ENCODE data around the gene MAPK10.

The MAPK10 gene

DNA sequence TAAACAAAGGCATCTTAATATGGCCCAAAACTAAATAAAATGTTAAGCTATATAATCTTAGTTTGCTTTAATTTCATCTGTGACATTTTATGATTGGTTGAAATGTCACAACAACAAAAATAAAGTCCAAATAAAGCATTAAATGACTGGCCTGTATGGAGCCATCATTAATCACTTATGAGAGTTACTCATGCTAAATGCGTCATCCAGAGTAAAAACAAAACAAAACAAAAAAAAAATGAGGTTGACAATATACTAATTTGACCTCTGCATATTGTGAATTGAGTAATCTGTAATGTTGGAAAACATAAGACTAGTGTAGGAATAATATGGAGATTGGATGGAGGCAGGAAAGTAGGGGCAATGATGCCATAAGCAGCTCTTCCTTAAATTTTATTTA lies 139.7 kb downstream of the MAPK10 start (continued):
- TF ChIP-seq, protein P1, sequence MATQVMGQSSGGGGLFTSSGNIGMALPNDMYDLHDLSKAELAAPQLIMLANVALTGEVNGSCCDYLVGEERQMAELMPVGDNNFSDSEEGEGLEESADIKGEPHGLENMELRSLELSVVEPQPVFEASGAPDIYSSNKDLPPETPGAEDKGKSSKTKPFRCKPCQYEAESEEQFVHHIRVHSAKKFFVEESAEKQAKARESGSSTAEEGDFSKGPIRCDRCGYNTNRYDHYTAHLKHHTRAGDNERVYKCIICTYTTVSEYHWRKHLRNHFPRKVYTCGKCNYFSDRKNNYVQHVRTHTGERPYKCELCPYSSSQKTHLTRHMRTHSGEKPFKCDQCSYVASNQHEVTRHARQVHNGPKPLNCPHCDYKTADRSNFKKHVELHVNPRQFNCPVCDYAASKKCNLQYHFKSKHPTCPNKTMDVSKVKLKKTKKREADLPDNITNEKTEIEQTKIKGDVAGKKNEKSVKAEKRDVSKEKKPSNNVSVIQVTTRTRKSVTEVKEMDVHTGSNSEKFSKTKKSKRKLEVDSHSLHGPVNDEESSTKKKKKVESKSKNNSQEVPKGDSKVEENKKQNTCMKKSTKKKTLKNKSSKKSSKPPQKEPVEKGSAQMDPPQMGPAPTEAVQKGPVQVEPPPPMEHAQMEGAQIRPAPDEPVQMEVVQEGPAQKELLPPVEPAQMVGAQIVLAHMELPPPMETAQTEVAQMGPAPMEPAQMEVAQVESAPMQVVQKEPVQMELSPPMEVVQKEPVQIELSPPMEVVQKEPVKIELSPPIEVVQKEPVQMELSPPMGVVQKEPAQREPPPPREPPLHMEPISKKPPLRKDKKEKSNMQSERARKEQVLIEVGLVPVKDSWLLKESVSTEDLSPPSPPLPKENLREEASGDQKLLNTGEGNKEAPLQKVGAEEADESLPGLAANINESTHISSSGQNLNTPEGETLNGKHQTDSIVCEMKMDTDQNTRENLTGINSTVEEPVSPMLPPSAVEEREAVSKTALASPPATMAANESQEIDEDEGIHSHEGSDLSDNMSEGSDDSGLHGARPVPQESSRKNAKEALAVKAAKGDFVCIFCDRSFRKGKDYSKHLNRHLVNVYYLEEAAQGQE (tag by site-specific recombination; IDR thresholded peaks at IDR 0.05) = no peak

DNA sequence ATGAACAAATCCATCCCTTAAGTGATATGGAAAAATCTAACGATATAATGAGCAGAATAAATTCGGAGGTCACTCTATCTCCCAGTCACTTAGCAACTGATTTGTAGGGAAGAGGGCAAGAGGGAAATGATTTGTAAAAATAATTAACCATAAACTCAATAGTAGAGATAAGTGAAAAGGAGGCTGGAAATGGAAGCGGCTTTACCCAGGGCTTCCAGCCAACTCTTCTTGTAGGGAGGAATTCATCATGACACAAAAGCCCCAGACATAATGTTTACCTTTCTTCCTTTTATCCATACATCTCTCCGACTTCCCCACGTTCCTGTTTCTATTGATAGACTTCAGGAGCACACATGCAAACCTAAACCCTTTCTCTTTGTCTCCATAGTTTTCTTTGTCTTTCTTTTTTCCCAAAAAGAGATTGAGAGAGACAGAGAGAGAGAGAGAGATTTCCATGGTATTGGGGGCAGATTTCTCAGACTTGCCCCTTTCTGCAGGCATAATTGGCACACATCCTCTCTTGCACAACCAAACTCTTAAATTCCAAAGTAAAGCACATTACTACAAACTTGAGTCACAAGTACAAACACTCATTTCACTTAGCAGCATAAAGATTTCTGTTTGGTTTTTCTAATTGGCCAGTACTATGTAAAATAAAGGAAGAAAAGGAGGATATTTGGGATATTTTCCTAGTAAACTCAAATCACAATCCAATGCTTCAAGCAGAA lies 140.9 kb downstream of the MAPK10 start:
- no peaks in the 10 kb centered on the region for H3K9me3 ChIP-seq (ENCODE audit: control insufficient read depth, insufficient read depth, low read depth, low read length)
- no peaks in the 10 kb centered on the region for H3K36me3 ChIP-seq (ENCODE audit: control insufficient read depth in 2 of 2, insufficient read depth in 1 of 2, low read length in 2 of 2)
- H3K4me1 ChIP-seq (ENCODE audit: control insufficient read depth, insufficient read depth, low read length) = peaks cover 2% of the 10 kb centered on the region; the same call in 1 of the 2 replicates
- ChIA-PET CTCF (no interaction called here), POLR2A (no interaction called here)
- H3K27ac ChIP-seq (ENCODE audit: extremely low read depth, low read depth, low read length) = no peak overlapping the region
- H3K4me3 ChIP-seq (ENCODE audit: low read depth, low read length) = no peak overlapping the region
- TF ChIP-seq, protein P2, sequence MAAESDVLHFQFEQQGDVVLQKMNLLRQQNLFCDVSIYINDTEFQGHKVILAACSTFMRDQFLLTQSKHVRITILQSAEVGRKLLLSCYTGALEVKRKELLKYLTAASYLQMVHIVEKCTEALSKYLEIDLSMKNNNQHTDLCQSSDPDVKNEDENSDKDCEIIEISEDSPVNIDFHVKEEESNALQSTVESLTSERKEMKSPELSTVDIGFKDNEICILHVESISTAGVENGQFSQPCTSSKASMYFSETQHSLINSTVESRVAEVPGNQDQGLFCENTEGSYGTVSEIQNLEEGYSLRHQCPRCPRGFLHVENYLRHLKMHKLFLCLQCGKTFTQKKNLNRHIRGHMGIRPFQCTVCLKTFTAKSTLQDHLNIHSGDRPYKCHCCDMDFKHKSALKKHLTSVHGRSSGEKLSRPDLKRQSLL (tag by site-specific recombination; IDR thresholded peaks at IDR 0.05) = no peak
- TF ChIP-seq BCL11B (tag by site-specific recombination; IDR thresholded peaks at IDR 0.05; ENCODE audit: low read depth) = no peak
- no peak for TF ChIP-seq ZNF501 (tag by site-specific recombination; IDR thresholded peaks at IDR 0.05)
- TF ChIP-seq ZNF121 (tag by site-specific recombination; IDR thresholded peaks at IDR 0.05) = no peak
- TF ChIP-seq, protein P3, sequence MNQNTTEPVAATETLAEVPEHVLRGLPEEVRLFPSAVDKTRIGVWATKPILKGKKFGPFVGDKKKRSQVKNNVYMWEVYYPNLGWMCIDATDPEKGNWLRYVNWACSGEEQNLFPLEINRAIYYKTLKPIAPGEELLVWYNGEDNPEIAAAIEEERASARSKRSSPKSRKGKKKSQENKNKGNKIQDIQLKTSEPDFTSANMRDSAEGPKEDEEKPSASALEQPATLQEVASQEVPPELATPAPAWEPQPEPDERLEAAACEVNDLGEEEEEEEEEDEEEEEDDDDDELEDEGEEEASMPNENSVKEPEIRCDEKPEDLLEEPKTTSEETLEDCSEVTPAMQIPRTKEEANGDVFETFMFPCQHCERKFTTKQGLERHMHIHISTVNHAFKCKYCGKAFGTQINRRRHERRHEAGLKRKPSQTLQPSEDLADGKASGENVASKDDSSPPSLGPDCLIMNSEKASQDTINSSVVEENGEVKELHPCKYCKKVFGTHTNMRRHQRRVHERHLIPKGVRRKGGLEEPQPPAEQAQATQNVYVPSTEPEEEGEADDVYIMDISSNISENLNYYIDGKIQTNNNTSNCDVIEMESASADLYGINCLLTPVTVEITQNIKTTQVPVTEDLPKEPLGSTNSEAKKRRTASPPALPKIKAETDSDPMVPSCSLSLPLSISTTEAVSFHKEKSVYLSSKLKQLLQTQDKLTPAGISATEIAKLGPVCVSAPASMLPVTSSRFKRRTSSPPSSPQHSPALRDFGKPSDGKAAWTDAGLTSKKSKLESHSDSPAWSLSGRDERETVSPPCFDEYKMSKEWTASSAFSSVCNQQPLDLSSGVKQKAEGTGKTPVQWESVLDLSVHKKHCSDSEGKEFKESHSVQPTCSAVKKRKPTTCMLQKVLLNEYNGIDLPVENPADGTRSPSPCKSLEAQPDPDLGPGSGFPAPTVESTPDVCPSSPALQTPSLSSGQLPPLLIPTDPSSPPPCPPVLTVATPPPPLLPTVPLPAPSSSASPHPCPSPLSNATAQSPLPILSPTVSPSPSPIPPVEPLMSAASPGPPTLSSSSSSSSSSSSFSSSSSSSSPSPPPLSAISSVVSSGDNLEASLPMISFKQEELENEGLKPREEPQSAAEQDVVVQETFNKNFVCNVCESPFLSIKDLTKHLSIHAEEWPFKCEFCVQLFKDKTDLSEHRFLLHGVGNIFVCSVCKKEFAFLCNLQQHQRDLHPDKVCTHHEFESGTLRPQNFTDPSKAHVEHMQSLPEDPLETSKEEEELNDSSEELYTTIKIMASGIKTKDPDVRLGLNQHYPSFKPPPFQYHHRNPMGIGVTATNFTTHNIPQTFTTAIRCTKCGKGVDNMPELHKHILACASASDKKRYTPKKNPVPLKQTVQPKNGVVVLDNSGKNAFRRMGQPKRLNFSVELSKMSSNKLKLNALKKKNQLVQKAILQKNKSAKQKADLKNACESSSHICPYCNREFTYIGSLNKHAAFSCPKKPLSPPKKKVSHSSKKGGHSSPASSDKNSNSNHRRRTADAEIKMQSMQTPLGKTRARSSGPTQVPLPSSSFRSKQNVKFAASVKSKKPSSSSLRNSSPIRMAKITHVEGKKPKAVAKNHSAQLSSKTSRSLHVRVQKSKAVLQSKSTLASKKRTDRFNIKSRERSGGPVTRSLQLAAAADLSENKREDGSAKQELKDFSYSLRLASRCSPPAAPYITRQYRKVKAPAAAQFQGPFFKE (tag by site-specific recombination; IDR thresholded peaks at IDR 0.05; ENCODE audit: borderline replicate concordance) = no peak
- TF ChIP-seq ZNF184 (tag by site-specific recombination; IDR thresholded peaks at IDR 0.05) = no peak
- TF ChIP-seq SALL2 (tag by site-specific recombination; IDR thresholded peaks at IDR 0.05; ENCODE audit: borderline replicate concordance) = no peak
- TF ChIP-seq, protein P4, sequence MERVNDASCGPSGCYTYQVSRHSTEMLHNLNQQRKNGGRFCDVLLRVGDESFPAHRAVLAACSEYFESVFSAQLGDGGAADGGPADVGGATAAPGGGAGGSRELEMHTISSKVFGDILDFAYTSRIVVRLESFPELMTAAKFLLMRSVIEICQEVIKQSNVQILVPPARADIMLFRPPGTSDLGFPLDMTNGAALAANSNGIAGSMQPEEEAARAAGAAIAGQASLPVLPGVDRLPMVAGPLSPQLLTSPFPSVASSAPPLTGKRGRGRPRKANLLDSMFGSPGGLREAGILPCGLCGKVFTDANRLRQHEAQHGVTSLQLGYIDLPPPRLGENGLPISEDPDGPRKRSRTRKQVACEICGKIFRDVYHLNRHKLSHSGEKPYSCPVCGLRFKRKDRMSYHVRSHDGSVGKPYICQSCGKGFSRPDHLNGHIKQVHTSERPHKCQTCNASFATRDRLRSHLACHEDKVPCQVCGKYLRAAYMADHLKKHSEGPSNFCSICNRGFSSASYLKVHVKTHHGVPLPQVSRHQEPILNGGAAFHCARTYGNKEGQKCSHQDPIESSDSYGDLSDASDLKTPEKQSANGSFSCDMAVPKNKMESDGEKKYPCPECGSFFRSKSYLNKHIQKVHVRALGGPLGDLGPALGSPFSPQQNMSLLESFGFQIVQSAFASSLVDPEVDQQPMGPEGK (tag by site-specific recombination; IDR thresholded peaks at IDR 0.05) = no peak
- no peak for TF ChIP-seq ZNF404 (tag by site-specific recombination; IDR thresholded peaks at IDR 0.05)
- TF ChIP-seq OSR2 (tag by site-specific recombination; IDR thresholded peaks at IDR 0.05) = no peak
- no peak for TF ChIP-seq KLF7 (tag by site-specific recombination; IDR thresholded peaks at IDR 0.05; ENCODE audit: borderline replicate concordance)
- TF ChIP-seq, protein P5, sequence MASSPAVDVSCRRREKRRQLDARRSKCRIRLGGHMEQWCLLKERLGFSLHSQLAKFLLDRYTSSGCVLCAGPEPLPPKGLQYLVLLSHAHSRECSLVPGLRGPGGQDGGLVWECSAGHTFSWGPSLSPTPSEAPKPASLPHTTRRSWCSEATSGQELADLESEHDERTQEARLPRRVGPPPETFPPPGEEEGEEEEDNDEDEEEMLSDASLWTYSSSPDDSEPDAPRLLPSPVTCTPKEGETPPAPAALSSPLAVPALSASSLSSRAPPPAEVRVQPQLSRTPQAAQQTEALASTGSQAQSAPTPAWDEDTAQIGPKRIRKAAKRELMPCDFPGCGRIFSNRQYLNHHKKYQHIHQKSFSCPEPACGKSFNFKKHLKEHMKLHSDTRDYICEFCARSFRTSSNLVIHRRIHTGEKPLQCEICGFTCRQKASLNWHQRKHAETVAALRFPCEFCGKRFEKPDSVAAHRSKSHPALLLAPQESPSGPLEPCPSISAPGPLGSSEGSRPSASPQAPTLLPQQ (tag by site-specific recombination; IDR thresholded peaks at IDR 0.05) = no peak
- no peak for TF ChIP-seq ZNF571 (tag by site-specific recombination; IDR thresholded peaks at IDR 0.05)
- TF ChIP-seq, protein P6, sequence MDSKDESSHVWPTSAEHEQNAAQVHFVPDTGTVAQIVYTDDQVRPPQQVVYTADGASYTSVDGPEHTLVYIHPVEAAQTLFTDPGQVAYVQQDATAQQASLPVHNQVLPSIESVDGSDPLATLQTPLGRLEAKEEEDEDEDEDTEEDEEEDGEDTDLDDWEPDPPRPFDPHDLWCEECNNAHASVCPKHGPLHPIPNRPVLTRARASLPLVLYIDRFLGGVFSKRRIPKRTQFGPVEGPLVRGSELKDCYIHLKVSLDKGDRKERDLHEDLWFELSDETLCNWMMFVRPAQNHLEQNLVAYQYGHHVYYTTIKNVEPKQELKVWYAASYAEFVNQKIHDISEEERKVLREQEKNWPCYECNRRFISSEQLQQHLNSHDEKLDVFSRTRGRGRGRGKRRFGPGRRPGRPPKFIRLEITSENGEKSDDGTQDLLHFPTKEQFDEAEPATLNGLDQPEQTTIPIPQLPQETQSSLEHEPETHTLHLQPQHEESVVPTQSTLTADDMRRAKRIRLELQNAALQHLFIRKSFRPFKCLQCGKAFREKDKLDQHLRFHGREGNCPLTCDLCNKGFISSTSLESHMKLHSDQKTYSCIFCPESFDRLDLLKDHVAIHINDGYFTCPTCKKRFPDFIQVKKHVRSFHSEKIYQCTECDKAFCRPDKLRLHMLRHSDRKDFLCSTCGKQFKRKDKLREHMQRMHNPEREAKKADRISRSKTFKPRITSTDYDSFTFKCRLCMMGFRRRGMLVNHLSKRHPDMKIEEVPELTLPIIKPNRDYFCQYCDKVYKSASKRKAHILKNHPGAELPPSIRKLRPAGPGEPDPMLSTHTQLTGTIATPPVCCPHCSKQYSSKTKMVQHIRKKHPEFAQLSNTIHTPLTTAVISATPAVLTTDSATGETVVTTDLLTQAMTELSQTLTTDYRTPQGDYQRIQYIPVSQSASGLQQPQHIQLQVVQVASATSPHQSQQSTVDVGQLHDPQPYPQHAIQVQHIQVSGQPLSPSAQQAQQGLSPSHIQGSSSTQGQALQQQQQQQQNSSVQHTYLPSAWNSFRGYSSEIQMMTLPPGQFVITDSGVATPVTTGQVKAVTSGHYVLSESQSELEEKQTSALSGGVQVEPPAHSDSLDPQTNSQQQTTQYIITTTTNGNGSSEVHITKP (tag by site-specific recombination; IDR thresholded peaks at IDR 0.05) = no peak
- no peak for TF ChIP-seq HOXC10 (CRISPR knock-in tag; IDR thresholded peaks at IDR 0.05)
- TF ChIP-seq TRIM28 (IDR thresholded peaks at IDR 0.05; ENCODE audit: borderline replicate concordance, low read length) = no peak

Measured in HEK293 (cell line).